ENCODE results near the gene SLC44A2.
A peak's percentile ranks its signal among the peaks of the same experiment; 100 is the strongest.
"Not testable (repeated sequence)": the region's sequence is repeated elsewhere in the genome, so short reads cannot be mapped to it uniquely, and the experiment has no call there.

SLC44A2 gene

DNA sequence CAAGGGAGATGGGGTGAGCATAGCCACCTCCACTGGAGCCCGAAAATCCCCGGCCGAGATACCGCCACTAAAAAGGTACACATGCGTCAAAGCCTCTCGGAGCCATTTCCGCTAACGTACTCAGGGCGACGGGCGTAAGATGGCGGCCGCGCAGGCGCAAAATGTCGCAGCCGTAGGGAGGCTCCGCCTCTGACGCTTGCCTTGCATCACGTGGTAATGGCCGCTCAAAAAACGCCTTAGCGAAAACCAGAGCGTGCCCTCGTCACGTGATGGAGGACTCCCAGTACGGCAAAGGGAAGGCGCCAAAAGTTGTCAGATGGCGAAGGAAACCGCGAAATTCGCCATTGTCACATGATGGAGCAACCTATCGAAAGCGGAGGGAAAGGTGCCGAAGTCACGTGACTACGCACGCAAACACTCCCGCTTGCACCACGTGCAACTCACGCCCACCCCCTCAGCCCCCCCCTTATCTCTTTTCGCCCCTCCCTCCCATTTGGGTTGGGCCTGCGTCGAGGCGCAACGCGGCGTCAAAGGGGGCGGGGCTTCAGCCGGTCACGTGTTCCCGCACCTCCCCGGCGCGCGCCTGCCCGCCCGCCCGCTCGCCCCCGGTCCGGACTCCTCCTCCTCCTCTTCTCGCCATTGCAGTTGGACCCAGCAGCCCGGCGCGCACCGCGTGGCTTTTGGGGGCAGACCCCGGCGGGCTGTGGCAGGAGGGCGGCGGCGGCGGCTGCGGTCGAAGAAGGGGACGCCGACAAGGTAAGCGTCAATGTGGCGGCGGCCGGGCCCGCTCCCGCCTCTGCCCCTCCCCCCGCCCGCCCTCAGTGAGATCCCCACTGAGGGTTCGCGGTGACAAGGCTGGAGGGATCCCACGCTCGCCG lies 28.6 kb downstream of the SLC44A2 start, which contains the start of gene ILF3:
Gene ILF3 (plus strand): TSS at position 615 of the 878 bp plus-strand sequence. CDS start 16,260 bp downstream, outside the sequence.
- peak; percentile 97 to 99 for DNase-seq

GRCh38 chr19:10654610-10655456 lies 29.5 kb downstream of the SLC44A2 start:
- DNase-seq, result peak; percentile 56 to 61

DNA sequence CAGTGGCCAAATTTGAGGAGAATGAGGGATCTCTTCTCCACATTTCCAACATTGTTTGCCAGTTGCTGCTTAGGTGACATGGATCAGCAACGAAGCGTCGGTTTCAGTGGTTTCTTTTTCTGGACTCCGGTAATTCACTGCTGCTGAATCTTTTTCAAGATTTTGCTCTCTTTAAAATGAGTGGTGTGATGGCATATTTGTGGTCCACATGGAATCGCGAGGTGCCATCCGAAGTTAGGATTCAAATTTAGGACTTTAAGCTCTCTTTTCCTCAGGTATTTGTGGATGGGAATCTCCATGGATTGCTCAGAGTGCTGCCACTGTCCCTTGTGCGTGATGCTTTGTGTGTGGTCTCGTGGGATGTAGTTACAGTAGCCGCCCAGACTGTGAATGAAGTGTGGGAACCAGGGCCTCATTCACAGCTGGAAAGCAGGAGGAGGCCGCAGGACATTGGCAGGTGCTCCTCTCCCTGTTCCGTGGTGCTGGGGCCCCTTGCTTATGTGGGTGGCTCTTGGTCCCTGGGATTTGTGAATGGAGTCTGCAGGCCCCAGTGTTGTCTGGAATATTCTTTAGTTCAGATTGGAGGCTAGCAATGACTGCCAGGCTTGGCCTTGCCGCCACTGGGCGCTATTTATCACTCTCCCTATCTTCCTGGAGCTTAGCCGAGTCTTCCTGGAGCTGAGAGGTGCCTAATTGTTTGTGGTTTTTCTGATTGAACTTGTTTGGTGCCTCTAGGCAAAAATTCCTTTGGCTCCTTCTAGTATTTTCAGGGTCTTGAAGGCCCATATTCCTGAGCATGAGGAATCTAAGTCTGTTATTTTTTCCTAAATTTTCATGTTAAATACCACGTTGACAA lies 30.3 kb downstream of the SLC44A2 start:
- DNase-seq, result no peak

GRCh38 chr19:10660346-10660745 lies 35.0 kb downstream of the SLC44A2 start:
- no peak for DNase-seq

DNA sequence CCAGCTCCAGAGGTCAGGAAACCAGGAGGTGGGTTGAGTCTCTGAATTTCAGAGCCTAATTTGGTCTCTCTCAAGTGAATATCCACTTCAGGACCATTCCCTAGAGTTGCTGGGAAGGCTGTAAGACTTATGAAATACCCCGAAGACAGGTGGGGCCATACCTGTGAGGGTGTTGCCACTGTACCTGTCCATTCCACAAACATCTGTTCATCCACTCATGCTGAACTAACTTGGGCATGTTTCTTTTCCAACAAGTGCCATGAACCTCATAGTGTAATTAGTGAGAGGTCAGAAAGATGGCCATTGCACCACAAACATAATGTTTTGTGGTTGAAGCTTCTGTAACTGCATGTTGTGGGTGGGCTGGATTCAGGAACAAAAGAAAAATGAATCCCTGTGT lies 36.6 kb downstream of the SLC44A2 start:
- DNase-seq, result no peak

- DNase-seq, result no peak
These were observed 37.3 kb downstream of the SLC44A2 start for GRCh38 chr19:10662384-10663251.

DNA sequence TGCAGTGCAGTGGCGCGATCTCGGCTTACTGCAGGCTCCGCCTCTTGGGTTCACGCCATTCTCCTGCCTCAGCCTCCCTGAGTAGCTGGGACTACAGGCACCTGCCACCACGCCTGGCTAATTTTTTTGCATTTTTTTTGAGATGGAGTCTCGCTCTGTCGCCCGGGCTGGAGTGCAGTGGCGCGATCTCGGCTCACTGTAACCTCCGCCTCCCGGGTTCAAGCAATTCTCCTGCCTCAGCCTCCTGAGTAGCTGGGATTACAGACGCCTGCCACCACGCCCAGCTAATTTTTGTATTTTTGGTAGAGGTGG lies 37.9 kb downstream of the SLC44A2 start:
- not testable (repeated sequence) for DNase-seq

GRCh38 chr19:10667867-10668266 lies 42.5 kb downstream of the SLC44A2 start:
- DNase-seq, result no peak

DNA sequence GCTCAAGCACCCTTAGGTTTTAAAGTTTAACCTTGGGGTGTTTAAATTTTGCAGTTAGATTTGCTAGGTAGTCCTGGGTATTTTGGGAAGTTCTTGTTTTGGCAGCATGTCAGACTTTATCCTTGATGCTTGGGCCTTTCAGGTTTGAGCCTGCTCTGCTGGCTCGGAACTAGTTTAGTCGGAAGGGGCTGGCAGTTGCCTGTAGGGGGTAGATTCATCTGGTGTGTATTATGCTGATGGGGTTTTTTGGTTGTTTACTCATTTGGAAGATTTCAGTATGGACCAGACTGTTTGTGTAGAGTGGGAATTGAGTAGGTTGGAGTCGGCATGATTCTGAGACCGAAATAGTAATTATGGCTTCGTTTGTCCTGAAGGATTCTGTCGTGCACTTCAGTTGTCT lies 43.9 kb downstream of the SLC44A2 start:
- DNase-seq, result no peak

DNA sequence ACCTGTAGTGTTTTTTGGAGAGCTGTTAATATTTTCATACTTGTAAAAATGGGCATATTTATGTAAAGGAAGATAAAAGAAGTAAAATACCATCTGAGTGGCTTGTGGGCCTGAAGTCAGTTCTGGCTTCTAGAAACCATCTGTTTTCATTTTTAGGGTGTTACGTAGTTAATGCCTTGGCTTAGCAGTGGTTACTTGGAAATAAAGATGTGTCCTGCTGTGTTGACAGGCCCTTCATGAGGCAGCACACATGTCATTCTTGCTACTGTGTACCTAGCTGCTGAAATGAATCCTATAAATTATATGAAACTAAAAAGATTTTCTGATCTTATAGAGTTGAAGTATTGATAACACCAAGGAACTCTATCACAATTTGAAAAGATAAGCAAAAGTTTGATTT lies 44.8 kb downstream of the SLC44A2 start:
- no peak for DNase-seq

DNA sequence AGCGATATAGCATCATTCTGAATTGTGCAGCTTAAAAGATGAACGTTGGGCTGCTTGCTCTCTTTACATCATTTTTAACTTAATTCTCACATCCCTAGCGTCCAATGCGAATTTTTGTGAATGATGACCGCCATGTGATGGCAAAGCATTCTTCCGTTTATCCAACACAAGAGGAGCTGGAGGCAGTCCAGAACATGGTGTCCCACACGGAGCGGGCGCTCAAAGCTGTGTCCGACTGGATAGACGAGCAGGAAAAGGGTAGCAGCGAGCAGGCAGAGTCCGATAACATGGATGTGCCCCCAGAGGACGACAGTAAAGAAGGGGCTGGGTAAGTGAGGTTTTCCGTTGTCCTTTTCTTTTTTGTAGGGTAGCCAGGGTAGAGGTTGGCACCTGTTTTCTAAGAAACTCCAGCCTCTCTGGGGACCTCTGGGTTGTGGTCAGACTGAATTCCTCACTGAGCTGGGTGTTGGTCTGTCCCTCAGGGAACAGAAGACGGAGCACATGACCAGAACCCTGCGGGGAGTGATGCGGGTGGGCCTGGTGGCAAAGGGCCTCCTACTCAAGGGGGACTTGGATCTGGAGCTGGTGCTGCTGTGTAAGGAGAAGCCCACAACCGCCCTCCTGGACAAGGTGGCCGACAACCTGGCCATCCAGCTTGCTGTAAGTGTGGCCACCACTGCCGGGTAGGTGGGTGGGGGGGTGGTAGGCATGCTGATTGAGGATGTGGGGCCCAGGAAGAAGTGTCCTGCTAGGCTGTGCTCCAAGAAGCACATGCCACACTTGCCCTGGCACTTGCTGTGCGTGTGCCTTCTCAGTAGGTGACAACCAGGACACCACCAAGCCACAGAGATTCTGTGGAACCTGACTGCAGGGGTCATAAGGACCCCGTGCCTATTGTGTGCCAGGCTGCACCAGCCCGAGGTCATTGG lies 45.8 kb downstream of the SLC44A2 start:
- no peak for DNase-seq

DNA sequence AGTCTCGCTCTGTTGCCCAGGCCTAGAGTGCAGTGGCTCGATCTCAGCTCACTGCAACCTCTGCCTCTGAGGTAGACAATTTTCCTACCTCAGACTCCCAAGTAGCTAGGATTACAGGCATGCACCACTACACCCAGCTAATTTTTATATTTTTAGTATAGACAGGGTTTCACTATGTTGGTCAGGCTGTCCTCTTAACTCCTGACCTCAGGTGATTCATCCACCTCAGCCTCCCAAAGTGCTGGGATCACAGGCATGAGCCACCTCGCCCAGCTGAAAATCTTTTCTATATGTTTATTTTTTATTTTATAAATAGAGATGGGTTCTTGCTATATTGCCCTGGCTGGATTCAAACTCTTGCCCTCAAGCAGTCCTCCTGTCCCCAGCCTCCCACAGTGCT lies 46.6 kb downstream of the SLC44A2 start:
- not testable (repeated sequence) for DNase-seq

- DNase-seq, result not testable (repeated sequence)
These were observed 49.9 kb downstream of the SLC44A2 start for GRCh38 chr19:10675214-10675613.

GRCh38 chr19:10677751-10678150 lies 52.4 kb downstream of the SLC44A2 start:
- DNase-seq, result no peak

DNA sequence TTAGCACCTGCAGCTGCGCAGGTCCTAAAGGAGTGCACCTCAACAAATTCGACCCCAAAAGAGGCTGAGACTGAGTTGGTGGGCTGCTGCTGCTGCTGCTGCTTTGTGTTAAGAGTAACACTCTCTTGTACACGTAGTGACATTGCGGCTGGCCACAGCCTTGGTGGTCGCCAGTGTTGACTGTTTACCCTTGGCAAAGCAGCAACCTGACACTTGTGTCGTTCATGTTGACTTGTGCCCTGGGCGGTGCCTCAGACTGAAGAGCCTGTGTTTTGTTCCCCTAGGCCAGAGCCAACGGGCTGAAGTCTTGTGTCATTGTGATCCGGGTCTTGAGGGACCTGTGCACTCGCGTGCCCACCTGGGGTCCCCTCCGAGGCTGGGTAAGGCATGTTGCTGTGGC lies 53.5 kb downstream of the SLC44A2 start:
- DNase-seq, result no peak

GRCh38 chr19:10679743-10680142 lies 54.4 kb downstream of the SLC44A2 start:
- DNase-seq, result no peak

GRCh38 chr19:10680545-10681135 lies 55.3 kb downstream of the SLC44A2 start:
- no peak for DNase-seq

- DNase-seq, result no peak
These were observed 56.3 kb downstream of the SLC44A2 start for GRCh38 chr19:10681658-10682057.

- DNase-seq, result no peak
These were observed 57.2 kb downstream of the SLC44A2 start for GRCh38 chr19:10682397-10683063.

- no peak for DNase-seq
These were observed 57.7 kb downstream of the SLC44A2 start for GRCh38 chr19:10683064-10683426.

Data from NCI-H1930 (cell line).